LNCAP (cell line): ENCODE measurements around the gene LEMD2.

Experiments
- CTCF ChIP-seq: fragments of 450-650 bp; IDR thresholded peaks from 2 replicates; pipeline ENCODE4 v1.5.1; 2017; ENCODE audit warnings: mild to moderate bottlenecking

LEMD2 gene

DNA sequence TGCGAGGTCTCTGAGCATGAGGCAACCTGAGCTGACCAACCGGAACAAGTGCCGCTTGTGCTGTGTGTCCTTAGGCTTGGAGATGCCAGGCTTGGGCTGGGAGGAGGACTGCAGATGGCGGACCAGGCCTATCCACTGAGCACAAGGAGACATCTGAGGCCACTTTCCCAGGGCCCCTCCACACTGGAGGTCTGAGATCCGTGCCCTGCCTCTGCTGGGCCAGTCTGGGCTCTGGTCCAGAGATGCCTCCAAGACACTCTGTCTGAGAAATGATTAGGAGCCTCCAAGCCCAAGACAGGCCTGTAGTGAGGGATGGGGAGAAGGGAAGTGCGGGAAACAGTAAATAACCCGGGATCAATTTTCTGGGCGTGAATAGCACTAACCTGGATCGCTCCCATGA is 17.9 kb upstream of the LEMD2 start:
- TF ChIP-seq CTCF = no peak

DNA sequence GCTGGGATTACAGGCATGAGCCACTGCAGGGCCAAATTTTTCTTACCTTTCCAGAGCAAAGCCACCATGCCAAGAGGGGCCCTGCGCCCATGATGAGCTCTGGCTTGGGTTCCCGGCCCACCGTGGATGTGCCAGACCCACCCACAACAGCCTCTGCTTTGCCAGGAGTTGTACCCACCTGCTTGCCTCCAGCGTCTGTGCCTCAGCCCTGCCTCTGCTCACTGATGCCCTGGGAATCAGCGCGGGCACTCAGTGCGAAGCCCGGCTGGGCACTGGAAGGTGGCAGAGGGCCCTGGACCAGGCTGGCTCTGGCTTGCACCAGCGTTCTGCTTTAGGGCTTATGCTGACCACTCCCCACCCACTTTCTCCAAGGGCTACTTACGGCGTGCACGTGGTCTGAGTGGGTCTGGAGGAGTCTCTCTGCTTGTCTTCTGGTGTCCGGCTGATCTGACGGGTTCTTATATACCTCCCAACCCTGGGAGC is 14.7 kb upstream of the LEMD2 start, which contains the start of gene MLN:
TSS of gene MLN (minus strand) at position 433 of the 483 bp plus-strand sequence. CDS start 2,840 bp downstream, outside the sequence.
- TF ChIP-seq CTCF = no peak

DNA sequence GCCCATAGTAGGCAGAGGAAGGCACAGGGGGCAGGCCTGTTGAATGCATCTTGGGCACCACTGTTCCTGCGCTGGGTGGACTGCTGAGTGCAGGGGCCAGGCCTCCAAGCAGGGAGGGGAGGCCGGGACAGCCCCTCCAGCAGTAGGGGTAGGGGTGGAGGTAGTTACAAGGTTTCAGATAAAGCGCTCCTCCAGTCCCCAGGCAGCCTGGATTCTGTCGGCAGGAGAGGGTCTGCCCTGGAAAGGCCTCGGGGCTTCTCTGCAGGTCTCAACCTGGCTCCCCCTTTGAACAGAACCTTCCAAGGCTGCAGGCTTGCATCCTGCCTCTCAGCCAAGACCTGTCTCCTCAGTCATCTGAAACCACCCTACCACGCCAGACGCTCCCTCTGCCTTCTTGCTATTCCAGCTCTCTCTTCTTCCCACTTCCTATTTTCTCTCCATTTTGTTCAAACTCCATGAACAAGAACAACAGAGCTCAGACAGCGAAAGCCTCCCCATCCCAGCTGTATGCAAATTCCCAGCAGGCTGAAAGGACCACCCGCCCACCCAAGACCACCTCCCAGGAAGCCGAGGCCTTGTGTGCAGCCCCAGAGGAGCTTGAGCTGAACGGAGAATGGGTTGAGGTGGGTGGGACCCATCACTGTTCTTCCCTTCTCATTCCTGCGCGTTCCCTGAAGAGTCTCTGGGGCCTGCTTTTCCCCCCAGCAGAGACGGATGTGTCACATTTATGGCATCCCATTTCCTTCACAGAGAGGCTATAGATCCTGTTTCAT is 13.4 kb upstream of the LEMD2 start:
- TF ChIP-seq CTCF = no peak

DNA sequence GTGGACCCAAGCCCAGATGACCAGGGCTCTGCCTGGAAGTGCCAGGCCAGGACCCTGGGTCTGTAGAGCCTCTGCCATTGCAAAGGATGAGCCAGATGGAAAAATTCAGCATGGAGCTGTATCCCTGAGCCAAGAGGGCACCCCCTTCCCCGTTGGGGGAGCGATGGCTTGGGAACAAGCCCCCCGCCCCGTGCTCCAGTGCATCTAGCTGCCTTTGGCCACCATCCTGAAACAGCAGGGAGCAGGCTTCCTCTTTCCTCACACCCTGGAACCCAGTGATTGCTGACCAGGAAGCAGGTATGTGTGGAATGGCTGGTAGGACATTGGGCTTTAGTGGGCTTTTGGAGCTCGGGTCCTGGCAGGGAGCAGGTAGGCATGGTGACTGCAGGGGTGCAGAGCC is 12.7 kb upstream of the LEMD2 start:
- no peak for TF ChIP-seq CTCF

- TF ChIP-seq CTCF = no peak
These were observed 11.5 kb upstream of the LEMD2 start for GRCh38 chr6:33800248-33800969.

- TF ChIP-seq CTCF = no peak
These were observed 10.7 kb upstream of the LEMD2 start for GRCh38 chr6:33799454-33800113.

DNA sequence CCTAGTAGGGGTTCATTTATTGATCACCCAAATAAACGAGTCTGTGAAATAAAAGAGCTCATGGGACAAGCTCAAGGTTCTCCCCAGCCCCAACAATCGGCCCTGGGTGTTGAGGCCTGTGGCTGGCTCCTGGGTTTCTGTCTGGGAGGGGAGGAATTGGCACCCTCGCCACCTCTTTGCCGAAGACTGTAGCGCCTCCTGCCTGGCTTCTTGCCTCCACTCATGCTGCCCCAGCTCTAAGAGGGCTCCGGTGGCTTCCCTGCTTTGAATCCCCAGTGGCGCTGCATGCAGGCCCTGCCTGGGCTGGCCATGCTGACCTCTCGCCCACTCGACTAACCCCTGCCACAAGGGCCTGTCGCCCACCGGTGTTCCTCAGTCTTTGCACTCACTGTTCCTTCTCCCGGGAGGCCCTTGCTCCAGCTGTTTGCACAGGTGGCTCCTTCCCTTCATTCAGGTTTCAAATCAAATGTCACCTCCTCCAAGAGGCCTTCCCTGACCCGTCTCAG is 9.5 kb upstream of the LEMD2 start:
- TF ChIP-seq CTCF = no peak
